Inflammatory macrophage (primary cell): ENCODE measurements around the gene SLC10A7.

Experiments used
- DNase-seq, 2 donors: peaks; one replicate each; pipeline ENCODE4 v3.0.0-alpha.2; 2020 to 2022
- total RNA-seq, 18 experiments: gene quantifications; one replicate each; lab custom pipeline; 2026; ENCODE audit warnings: mixed read lengths in 6 of 18, inconsistent platforms in 2 of 18; lab: John Stamatoyannopoulos, UW

SLC10A7 gene
- 3.6 to 30.3 (median 16.2) reads per million in 18 experiments for total RNA-seq

DNA sequence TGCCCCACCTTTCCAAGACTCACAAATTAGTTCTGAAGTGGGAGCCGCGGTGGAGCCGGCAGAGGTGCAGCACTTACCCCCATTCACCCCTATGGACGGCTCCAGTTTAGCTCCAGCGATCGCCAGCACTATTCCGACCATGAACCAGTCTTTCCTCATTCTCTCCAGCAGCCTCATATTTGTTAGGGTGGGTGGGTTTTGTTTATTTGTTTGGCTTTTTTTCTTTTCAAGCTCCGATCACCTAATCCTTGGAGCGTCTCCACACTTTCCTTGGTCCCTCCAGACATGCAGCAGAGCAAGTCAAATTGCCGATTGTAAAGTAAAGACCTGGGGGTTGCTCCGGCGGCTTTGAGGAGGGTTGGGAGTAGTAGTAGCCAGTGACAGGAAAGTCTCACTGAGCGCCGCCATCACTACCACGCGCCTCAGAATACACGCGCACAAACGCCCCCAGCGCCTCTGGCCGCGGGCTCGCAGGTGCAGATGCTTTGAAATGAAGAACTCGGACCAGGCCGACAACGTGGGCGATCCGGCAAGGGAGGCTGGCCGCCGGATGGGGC lies at the start of gene SLC10A7:
Gene SLC10A7 (minus strand): TSS at position 400 of the 557 bp plus-strand sequence. CDS start 223 bp downstream, at position 177.
- DNase-seq, result peak; percentile 61 to 71

DNA sequence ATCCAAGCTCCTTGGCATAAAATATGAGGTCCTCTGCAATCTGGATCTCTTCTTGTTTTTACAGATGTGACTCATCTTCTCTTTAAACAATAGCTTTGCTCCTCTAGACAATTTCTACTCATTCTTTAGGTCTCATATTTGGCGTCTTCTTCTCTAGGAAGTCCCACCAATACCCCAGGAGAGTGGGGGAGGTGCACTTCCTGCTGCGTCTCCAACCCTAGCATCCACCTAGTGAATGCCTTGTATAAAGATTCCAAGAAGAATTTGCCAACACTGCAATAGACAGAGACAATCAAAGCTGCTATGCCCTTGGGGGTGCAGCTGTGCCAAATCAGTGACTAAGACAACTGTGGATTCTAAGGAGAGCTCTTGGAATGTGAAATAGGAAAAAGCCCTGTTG lies 45.7 kb upstream of the SLC10A7 start:
- no peak for DNase-seq

GRCh38 chr4:146564492-146564891 lies 42.8 kb upstream of the SLC10A7 start:
- no peak for DNase-seq

DNA sequence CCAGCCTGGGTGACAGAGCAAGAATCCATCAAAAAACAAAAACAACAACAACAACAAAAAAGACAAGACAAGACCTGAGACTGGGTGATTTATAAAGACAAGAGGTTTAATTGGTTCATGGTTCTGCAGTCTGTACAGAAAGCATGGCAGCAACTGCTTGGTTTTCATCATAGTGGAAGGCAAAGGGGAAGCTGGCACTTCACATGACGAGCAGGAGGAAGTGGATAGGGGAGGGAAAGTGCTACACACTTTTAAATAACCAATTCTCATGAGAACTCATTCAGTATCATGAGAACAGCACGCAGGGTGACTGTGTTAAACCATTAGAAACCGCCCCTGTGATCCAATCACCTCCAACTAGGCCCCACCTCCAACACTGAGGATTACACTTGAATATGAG lies 28.4 kb upstream of the SLC10A7 start:
- DNase-seq, result peak; percentile 46 to 59

DNA sequence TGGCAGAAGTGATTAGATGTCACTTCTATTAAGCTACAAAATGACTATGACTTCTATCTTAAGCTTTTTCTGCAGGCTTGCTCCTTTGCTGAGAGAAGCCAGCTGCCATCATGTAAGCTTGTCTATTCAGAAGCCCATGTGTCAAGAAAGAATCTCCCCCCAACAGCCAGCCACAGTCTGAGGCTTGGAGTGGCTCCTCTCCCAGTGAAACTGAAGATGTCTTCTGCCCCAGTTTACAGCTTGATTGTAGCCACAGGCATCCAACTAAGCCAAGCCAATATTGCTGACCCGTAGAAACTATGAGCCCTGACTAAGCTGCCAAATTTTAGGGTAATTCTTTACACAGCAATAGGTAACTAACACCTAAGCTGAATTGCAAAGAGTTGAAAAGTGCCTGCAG lies 26.7 kb upstream of the SLC10A7 start:
- no peak for DNase-seq

DNA sequence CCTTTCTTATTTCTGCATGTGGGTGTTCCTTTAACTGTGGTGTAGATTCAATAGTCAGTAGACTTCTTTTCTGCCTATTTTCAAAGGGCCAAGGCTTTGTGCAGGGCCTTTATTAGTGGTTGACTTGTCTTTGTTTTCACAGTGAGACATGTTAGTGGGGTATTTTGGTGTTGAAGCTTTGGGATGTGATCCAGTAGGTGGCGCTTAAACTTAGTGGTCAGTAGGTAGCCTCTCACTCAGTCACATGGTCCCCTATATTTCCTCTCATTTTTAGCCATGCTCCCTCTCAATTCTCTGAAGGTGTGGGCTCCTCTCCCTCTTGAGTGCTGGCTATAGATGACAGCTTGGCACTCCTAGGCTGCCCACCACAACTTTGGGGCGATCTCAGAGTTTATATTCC lies 23.4 kb upstream of the SLC10A7 start:
- DNase-seq, result peak in 1 of 2 donors; percentile 12

- DNase-seq, result no peak
Measured at GRCh38 chr4:146534178-146534577, 12.4 kb upstream of the SLC10A7 start.

- no peak for DNase-seq
Measured at GRCh38 chr4:146525754-146526153, 4.0 kb upstream of the SLC10A7 start.

DNA sequence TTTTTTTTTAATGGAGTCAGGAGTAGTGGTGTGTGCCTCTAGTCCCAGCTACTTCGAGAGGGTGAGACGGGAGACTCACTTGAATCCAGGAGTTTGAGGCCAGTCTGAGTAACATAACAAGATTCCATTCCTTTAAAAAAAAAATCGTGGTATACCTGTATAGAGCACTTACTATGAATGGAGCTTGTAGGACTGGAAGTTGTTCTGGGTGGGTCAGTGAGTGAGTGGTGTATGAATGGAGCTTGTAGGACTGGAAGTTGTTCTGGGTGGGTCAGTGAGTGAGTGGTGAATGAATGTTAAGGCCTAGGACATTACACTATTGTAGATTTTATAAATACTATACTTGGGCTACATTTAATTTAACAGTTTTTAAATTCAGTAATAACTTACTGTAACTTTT lies 2.9 kb upstream of the SLC10A7 start:
- no peak for DNase-seq

DNA sequence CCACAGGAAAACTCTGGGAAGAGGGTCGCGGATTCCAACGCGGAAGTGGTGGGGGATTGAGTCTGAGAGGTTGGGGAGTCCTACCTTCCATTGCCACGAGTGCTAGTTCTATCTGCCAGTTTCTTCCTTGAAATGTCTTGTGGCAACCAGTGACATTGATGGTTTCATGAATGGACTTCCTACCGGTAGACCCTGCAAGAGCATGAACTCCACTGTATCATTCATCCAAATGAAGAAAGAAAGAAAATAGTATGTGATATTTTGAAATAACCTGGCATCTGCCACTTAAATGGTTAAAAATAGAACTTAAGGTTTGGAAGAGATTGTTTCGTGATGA lies 1.1 kb upstream of the SLC10A7 start:
- DNase-seq, result peak in 1 of 2 donors; percentile 3

GRCh38 chr4:146522098-146522868 lies 543 bp upstream of the SLC10A7 start:
- peak; percentile 85 to 92 for DNase-seq

DNA sequence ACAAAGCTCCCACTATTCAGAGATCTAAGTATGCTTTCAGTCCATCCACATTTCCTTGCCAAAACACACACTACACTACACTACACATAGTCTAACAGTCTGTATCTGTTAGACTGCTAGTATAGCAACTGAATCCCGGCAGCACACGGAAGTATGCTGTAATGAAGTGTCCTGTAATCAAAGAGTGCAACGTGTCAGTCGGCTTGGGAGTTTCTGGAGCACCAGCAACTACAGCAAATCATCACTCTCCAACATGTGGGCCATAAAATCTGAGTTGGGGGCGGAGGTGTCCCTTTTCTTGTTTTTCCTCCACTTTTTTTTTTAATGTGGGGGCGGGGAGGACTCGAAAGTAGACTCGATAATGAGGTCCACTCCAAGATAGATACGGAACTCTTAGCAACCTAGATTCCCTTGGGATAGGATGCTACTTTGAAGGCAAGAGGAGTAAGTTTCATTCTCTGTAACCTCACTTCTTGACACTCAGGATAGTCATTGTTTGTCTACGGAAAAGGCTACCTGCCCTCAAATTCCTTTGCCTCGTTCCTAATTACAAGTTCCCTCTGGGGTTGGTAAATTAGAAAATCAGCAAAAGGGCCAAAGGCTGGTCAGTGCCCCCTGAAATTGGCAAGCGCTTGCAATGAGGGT lies 722 bp downstream of the SLC10A7 start:
- peak; percentile 41 for DNase-seq

- DNase-seq, result no peak
Measured at GRCh38 chr4:146514651-146515357, 6.9 kb downstream of the SLC10A7 start.

DNA sequence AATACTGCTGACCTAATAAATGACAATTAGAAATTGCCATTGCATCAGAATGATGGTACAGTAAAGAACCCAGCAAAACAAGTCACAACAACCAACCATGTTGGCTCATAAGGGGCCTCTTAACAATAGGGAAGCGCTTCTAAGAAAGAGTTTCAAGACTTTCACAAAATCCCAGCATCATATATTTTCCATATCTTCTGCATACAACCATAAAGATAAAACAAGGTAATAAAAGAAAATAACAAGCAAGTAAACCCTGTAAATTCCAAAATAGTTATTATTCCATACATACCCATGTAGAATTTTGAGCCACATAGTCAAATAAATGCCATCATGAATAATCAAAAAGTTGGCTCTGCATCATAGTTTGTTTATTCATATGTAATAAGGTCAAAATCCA lies 8.2 kb downstream of the SLC10A7 start:
- DNase-seq, result no peak

DNA sequence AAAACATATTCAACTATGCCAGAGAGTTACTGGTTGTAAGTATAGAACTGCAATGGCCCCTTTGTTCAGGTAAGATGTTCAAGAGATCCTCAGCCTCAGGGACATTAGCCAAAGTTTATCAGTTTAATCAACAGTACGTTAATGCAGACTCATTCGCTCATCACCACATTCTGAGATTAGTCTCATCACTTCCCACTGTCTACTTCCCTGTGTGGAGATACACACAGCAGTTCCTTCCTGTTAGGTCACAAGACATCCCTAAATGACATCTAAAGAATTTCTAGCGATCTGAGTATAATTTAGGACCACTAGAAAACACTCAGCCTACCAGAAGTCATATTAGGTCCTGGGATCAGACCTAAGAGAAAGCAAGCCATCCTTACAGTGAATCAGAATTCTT lies 10.4 kb downstream of the SLC10A7 start:
- peak; percentile 54 to 58 for DNase-seq

DNA sequence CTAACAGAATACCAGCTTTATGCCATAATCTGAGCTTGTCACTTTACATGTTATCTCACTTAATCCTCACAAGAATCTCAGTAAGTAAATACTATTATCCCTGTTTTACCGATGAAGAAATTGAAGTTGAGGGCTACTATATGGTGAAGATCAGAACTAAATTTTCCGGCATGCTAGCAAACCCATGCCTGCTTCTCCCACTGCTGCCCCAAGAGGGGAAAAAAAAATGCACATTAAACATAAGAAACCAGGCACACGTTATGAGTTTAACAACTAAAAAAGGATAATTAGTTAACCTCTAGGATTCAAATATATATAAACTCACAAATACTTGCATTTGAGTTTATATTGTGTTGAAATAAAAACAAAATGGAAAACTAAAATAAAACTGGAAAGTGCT lies 10.8 kb downstream of the SLC10A7 start:
- no peak for DNase-seq

DNA sequence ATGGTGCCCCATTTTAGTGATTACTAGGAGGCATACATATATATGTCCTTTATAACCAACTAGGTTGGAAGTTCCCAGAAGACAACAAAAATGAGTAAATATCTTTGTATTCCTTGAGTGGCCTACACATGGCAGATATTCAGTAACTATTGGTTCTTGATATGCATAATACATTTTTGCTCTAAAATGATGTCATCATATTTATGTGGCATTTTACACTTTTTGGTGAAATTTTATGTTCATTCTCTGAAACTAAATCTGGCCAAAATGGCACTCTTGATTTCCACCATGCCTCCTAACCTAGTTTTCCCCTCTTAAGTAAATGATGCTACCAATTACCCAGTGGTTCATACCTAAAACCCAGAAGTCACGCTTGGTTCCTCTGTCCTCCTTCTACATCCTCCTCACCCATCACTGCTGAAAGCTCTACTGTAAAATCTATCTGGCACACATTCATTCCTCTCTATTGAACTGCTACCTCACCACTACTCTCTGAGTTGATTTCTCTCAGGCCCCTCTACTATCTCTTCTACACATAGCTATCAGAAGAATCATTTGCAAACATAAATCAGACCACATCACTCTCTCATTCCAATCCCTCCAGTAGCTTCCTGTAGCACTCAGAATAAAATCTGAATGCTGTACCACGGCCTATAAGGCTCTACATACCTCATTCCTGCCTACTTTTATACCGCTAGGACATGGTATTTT lies 13.4 kb downstream of the SLC10A7 start:
- DNase-seq, result no peak

GRCh38 chr4:146507632-146508031 lies 14.1 kb downstream of the SLC10A7 start:
- DNase-seq, result no peak

GRCh38 chr4:146506272-146506671 lies 15.5 kb downstream of the SLC10A7 start:
- no peak for DNase-seq

GRCh38 chr4:146500216-146500615 lies 21.5 kb downstream of the SLC10A7 start:
- no peak for DNase-seq

- DNase-seq, result peak in 1 of 2 donors; percentile 1
Measured at GRCh38 chr4:146498291-146498690, 23.4 kb downstream of the SLC10A7 start.

DNA sequence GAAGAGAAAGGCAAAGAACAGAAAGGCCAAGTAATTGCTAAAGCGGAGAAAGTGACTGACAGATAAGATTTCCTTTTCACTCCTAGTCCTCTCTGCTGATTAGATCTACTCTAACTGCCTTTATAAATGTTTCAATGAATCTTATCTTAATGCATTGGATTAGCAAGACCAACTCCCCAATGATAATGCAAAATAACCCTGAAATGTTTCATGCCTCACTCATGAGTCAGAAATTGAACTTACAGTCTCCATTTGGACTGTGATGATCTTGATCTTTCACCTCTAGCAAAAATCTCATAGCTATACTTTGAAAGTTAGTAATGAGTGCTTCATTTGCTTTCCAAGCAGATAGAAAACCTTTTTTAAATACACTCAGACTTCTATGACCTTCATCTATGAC lies 26.5 kb downstream of the SLC10A7 start:
- DNase-seq, result no peak

GRCh38 chr4:146494143-146494542 lies 27.6 kb downstream of the SLC10A7 start:
- no peak for DNase-seq
